ENCODE data around the gene STAT5B. TPM values are rescaled to one million over a fixed set of nuclear protein-coding genes. Genes with fewer than 3 reads are reported as not detected.

Gene STAT5B
- total and polyA plus RNA-seq, 2 of the 8 experiments (the other 6 are each of a cell fraction or from before 2014, with no cell fraction given), result 35.3 to 52.6 TPM

GRCh38 chr17:42190491-42191274, 85.5 kb downstream of the STAT5B start:
- CTCF ChIA-PET (ENCODE audit: partially characterized antibody), result interaction anchor here (0.7 to 5.1 kb wide), 10 partner anchors 10 to 73 kb away, joined by 3 to 28 read pairs (median 4); partner anchors contain the start of gene KCNH4

More at GRCh38 chr17:42190491-42191274, 85.5 kb downstream of the STAT5B start:
- Histone ChIP-seq H3K4ac (replicated peaks; ENCODE audit: insufficient read length, low read depth, low read length) (no peak overlapping the region), H3K79me2 (ENCODE audit: control insufficient read depth in 1 of 2, insufficient read depth in 2 of 2, low read length in 2 of 2) (no peaks in the 10 kb centered on the region), H4K8ac (ENCODE audit: extremely low read depth, insufficient read depth, low read length) (peak overlapping the region; percentile 2; the same call in 1 of the 2 replicates), H4K20me1 (replicated peaks in 1 of 2; ENCODE audit: control insufficient read depth in 1 of 2, insufficient read depth in 2 of 2, low read length in 2 of 2) (peaks cover 0 to 1% of the 10 kb centered on the region in 2 experiments), H3K27ac (ENCODE audit: low read depth, low read length) (no peak overlapping the region), H3K4me3 (ENCODE audit: extremely low read depth in 1 of 4, insufficient read depth in 2 of 4, low read depth in 3 of 4, low read length in 4 of 4) (no peak overlapping the region), H2BK120ac (replicated peaks; ENCODE audit: low read depth, low read length) (no peak overlapping the region), H2AK5ac (ENCODE audit: low read depth, low read length) (no peak overlapping the region), H2BK5ac (ENCODE audit: low read depth, low read length) (no peak overlapping the region), H3K4me1 (replicated peaks in 1 of 4; ENCODE audit: control insufficient read depth in 3 of 4, insufficient read depth in 4 of 4, low read length in 3 of 4) (peaks cover 0 to 4% (median 3%) of the 10 kb centered on the region in 4 experiments; a peak in 5 of 7 replicates), H3K9me3 (ENCODE audit: insufficient read depth in 2 of 2, low read depth in 1 of 2, low read length in 1 of 2) (no peaks in the 10 kb centered on the region), H3K9ac (replicated peaks in 1 of 4; ENCODE audit: extremely low read depth in 1 of 4, low read depth in 3 of 4, low read length in 3 of 4) (no peak overlapping the region), H2BK15ac (ENCODE audit: low read length) (no peak overlapping the region), H3K14ac (ENCODE audit: insufficient read length) (no peak overlapping the region), H2BK20ac (ENCODE audit: low read length) (no peak overlapping the region), H3K23ac (ENCODE audit: insufficient read length) (no peak overlapping the region), H2AFZ (ENCODE audit: low read length) (no peak overlapping the region), H4K91ac (replicated peaks; ENCODE audit: insufficient read length, low read length) (no peak overlapping the region), H3K4me2 (ENCODE audit: insufficient read depth in 1 of 2, low read depth in 2 of 2, low read length in 2 of 2) (no peak overlapping the region), H4K5ac (ENCODE audit: insufficient read length, low read depth, low read length) (no peak overlapping the region), H3K56ac (replicated peaks; ENCODE audit: insufficient read length, low read depth, low read length) (no peak overlapping the region), H3K79me1 (ENCODE audit: low read depth, low read length) (no peaks in the 10 kb centered on the region), H3K18ac (ENCODE audit: extremely low read depth, low read length) (no peak overlapping the region), H3K36me3 (ENCODE audit: control insufficient read depth in 2 of 4, insufficient read depth in 4 of 4, low read length in 3 of 4) (no peaks in the 10 kb centered on the region), H3K23me2 (ENCODE audit: low read depth, low read length) (no peaks in the 10 kb centered on the region), H3K27me3 (replicated peaks in 1 of 4; ENCODE audit: control insufficient read depth in 3 of 4, extremely low read depth in 1 of 4, insufficient read depth in 3 of 4, low read length in 3 of 4) (peaks cover 0 to 2% (median under 1%) of the 10 kb centered on the region in 4 experiments; a peak in 2 of 7 replicates), H2BK12ac (ENCODE audit: low read depth, low read length) (no peak overlapping the region)
- POLR2A ChIA-PET (ENCODE audit: partially characterized antibody), result no interaction called here
- no peak for FAIRE-seq
- no peak for TF ChIP-seq KDM4A (IDR thresholded peaks at IDR 0.05; ENCODE audit: low read depth, low read length, severe bottlenecking)
- WGBS, 2 experiments (ENCODE audit: extremely low coverage in 1 of 2, insufficient coverage in 1 of 2, insufficient read length in 1 of 2, insufficient replicate concordance in 2 of 2, low coverage in 1 of 2, low lambda C conversion rate in 2 of 2, missing lambda C conversion rate in 1 of 2), result 92% methylated on average over 17 of the region's 17 CpGs; no CpG with 5 or more reads in 1 of the 2 experiments
- DNase-seq (ENCODE audit: low read depth in 1 of 2, low spot score in 2 of 2), result no peak

Data from H1 (cell line).